SK-N-SH treated with all-trans-retinoic acid at 6 μM for 48 hours (cell line): ENCODE measurements around the gene NEU2.
"Not testable (repeated sequence)": the region's sequence is repeated elsewhere in the genome, so short reads cannot be mapped to it uniquely, and the experiment has no call there.

Source experiments
- BACH2 ChIP-seq: fragments of 250-450 bp; sonication (Bioruptor Pico); IDR thresholded peaks from 2 replicates; pipeline ENCODE4 v1.9.0; 2021; ENCODE audit warnings: mild to moderate bottlenecking, borderline replicate concordance
- CREB5 ChIP-seq: fragments of 250-450 bp; sonication (Bioruptor Pico); IDR thresholded peaks from 2 replicates; pipeline ENCODE4 v1.5.1; 2020; ENCODE audit warnings: low read depth, mild to moderate bottlenecking, moderate library complexity
- CSDC2 ChIP-seq: fragments of 250-450 bp; sonication (Bioruptor Pico); IDR thresholded peaks from 2 replicates; pipeline ENCODE4 v1.5.0; 2020; ENCODE audit warnings: mild to moderate bottlenecking, moderate library complexity
- ESRRG ChIP-seq: fragments of 250-450 bp; sonication (Bioruptor Pico); IDR thresholded peaks from 2 replicates; pipeline ENCODE4 v1.6.1; 2021; ENCODE audit warnings: mild to moderate bottlenecking
- GLIS3 ChIP-seq: fragments of 250-450 bp; sonication (Bioruptor Pico); IDR thresholded peaks from 2 replicates; pipeline ENCODE4 v1.5.0; 2020; ENCODE audit warnings: mild to moderate bottlenecking, moderate library complexity
- OSR1 ChIP-seq: fragments of 250-450 bp; sonication (Bioruptor Pico); IDR thresholded peaks from 2 replicates; pipeline ENCODE4 v1.8.0; 2022; ENCODE audit warnings: moderate library complexity, mild to moderate bottlenecking, inconsistent platforms
- PPARA ChIP-seq: fragments of 250-450 bp; sonication (Bioruptor Pico); IDR thresholded peaks from 2 replicates; pipeline ENCODE4 v1.5.0; 2020; ENCODE audit warnings: mild to moderate bottlenecking, borderline replicate concordance
- RARB ChIP-seq: fragments of 250-450 bp; sonication (Bioruptor Pico); IDR thresholded peaks from 2 replicates; pipeline ENCODE4 v1.8.0; 2021; ENCODE audit warnings: mild to moderate bottlenecking, moderate library complexity
- TCF4 ChIP-seq: fragments of 250-450 bp; sonication (Bioruptor Pico); IDR thresholded peaks from 2 replicates; pipeline ENCODE4 v1.8.0; 2021; ENCODE audit warnings: mild to moderate bottlenecking, moderate library complexity, borderline replicate concordance
- ZFP30 ChIP-seq: fragments of 450-650 bp; formaldehyde crosslinking; IDR thresholded peaks from 2 replicates; pipeline ENCODE4 v1.5.0; 2022; ENCODE audit warnings: mild to moderate bottlenecking, moderate library complexity
- ZNF565 ChIP-seq: fragments of 450-650 bp; formaldehyde crosslinking; conservative IDR thresholded peaks from 2 replicates; pipeline ENCODE4 v1.5.0; 2020; ENCODE audit warnings: low read depth, mild to moderate bottlenecking, moderate library complexity
- TF ChIP-seq, protein P1 (sequence below): fragments of 250-450 bp; sonication (Bioruptor Pico); IDR thresholded peaks from 2 replicates; pipeline ENCODE4 v1.5.0; 2020; ENCODE audit warnings: mild to moderate bottlenecking, moderate library complexity
- TF ChIP-seq, protein P2 (sequence below): fragments of 250-450 bp; sonication (Bioruptor Pico); IDR thresholded peaks from 2 replicates; pipeline ENCODE4 v1.8.0; 2020; ENCODE audit warnings: mild to moderate bottlenecking, moderate library complexity, borderline replicate concordance

GRCh38 chr2:233052517-233052916 lies 20.0 kb downstream of the NEU2 start:
- TF ChIP-seq PPARA; GLIS3 (CRISPR knock-in tag); CREB5 (CRISPR knock-in tag); TCF4 (CRISPR knock-in tag); ZNF565 (CRISPR knock-in tag); CSDC2 (CRISPR knock-in tag); ZFP30 (CRISPR knock-in tag); ESRRG (CRISPR knock-in tag); BACH2 (CRISPR knock-in tag); OSR1 (CRISPR knock-in tag); RARB (CRISPR knock-in tag): not testable (repeated sequence)
- TF ChIP-seq, protein P1, sequence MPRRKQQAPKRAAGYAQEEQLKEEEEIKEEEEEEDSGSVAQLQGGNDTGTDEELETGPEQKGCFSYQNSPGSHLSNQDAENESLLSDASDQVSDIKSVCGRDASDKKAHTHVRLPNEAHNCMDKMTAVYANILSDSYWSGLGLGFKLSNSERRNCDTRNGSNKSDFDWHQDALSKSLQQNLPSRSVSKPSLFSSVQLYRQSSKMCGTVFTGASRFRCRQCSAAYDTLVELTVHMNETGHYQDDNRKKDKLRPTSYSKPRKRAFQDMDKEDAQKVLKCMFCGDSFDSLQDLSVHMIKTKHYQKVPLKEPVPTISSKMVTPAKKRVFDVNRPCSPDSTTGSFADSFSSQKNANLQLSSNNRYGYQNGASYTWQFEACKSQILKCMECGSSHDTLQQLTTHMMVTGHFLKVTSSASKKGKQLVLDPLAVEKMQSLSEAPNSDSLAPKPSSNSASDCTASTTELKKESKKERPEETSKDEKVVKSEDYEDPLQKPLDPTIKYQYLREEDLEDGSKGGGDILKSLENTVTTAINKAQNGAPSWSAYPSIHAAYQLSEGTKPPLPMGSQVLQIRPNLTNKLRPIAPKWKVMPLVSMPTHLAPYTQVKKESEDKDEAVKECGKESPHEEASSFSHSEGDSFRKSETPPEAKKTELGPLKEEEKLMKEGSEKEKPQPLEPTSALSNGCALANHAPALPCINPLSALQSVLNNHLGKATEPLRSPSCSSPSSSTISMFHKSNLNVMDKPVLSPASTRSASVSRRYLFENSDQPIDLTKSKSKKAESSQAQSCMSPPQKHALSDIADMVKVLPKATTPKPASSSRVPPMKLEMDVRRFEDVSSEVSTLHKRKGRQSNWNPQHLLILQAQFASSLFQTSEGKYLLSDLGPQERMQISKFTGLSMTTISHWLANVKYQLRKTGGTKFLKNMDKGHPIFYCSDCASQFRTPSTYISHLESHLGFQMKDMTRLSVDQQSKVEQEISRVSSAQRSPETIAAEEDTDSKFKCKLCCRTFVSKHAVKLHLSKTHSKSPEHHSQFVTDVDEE (CRISPR knock-in tag) = not testable (repeated sequence)
- TF ChIP-seq, protein P2, sequence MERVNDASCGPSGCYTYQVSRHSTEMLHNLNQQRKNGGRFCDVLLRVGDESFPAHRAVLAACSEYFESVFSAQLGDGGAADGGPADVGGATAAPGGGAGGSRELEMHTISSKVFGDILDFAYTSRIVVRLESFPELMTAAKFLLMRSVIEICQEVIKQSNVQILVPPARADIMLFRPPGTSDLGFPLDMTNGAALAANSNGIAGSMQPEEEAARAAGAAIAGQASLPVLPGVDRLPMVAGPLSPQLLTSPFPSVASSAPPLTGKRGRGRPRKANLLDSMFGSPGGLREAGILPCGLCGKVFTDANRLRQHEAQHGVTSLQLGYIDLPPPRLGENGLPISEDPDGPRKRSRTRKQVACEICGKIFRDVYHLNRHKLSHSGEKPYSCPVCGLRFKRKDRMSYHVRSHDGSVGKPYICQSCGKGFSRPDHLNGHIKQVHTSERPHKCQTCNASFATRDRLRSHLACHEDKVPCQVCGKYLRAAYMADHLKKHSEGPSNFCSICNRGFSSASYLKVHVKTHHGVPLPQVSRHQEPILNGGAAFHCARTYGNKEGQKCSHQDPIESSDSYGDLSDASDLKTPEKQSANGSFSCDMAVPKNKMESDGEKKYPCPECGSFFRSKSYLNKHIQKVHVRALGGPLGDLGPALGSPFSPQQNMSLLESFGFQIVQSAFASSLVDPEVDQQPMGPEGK (CRISPR knock-in tag) = not testable (repeated sequence)
